ENCODE results near the gene GAPVD1.

Gene GAPVD1

GRCh38 chr9:125407974-125408900 lies 146.6 kb downstream of the GAPVD1 start:
- peak; percentile 19 for DNase-seq

- DNase-seq: no peak
These were observed 147.6 kb downstream of the GAPVD1 start for GRCh38 chr9:125409217-125409636.

GRCh38 chr9:125409637-125410521 lies 148.3 kb downstream of the GAPVD1 start:
- DNase-seq: no peak

DNA sequence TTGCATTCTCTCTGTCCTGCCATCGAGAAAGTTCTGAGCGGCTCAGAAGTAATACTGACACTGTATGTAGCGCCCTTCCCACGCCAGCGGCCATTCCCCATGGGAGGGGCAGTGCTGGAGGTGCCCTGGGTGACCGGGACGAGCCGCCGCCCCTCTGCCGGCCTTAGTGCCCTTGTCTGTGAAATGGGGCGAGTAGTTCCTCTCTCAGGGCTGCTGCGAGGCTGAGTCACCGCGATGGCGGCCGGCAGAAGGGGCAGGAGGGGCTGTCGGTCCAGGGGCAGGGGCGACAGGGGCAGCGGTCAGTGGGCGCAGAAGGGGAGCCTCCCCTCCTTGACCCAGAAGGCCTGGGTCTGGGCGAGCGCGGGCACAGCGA lies 148.9 kb downstream of the GAPVD1 start:
- DNase-seq: no peak

DNA sequence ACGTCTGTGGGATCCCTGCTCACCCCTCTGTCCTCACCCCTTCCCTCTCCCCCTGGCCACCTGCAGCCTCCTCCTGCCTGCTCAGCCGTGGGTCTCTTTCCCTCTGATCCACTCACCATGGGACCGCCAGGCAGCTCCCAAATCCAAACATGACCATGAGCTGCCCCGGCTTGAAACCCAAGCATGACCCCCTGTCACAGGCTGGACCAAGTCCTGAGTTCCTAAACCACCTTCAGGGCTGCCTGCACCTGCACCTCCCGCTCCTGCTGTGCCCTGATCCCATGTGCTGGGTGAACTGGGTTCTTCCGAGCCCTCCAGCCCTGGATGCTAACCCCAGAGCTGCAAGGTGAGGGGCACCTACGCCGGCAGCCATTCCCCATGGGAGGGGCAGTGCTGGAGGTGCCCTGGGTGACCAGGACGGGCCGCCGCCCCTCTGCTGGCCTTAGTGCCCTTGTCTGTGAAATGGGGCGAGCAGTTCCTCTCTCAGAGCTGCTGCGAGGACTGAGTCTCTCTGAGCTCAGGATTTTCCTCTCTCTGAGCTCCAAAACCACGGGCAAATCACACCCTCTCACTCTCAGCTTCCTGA lies 149.6 kb downstream of the GAPVD1 start:
- no peak for DNase-seq

- DNase-seq: no peak
These were observed 150.5 kb downstream of the GAPVD1 start for GRCh38 chr9:125412166-125412565.

DNA sequence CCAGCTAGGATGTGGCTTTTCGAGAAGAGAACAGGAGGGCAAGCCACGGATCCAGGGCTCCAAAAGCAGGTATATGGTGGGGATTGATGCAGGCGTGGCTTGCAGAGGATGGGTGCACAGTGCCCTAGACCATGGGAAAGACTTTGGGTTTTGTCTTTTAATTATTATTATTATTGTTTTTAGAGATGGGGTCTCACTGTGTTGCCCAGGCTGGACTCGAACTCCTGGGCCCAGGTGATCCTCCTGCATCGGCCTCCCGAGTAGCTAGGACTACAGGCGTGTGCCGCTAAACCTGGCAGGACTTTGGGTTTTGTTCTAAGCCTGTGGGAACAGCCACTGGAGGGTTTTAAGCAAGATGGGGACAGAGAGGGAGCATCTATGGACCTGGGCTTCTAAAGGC lies 152.0 kb downstream of the GAPVD1 start:
- DNase-seq: no peak

- no peak for DNase-seq
These were observed 154.2 kb downstream of the GAPVD1 start for GRCh38 chr9:125415583-125416460.

GRCh38 chr9:125416517-125416916 lies 154.9 kb downstream of the GAPVD1 start:
- DNase-seq: no peak
